ENCODE measurements around the gene NR0B2. TPM values are rescaled to one million over a fixed set of nuclear protein-coding genes. Genes with fewer than 3 reads are reported as not detected.
A peak's percentile ranks its signal among the peaks of the same experiment; 100 is the strongest.

The NR0B2 gene
- total and polyA plus RNA-seq, 2 of the 13 experiments (the other 11 are each of a cell fraction or from before 2014, with no cell fraction given): 72.5 to 133 TPM

DNA sequence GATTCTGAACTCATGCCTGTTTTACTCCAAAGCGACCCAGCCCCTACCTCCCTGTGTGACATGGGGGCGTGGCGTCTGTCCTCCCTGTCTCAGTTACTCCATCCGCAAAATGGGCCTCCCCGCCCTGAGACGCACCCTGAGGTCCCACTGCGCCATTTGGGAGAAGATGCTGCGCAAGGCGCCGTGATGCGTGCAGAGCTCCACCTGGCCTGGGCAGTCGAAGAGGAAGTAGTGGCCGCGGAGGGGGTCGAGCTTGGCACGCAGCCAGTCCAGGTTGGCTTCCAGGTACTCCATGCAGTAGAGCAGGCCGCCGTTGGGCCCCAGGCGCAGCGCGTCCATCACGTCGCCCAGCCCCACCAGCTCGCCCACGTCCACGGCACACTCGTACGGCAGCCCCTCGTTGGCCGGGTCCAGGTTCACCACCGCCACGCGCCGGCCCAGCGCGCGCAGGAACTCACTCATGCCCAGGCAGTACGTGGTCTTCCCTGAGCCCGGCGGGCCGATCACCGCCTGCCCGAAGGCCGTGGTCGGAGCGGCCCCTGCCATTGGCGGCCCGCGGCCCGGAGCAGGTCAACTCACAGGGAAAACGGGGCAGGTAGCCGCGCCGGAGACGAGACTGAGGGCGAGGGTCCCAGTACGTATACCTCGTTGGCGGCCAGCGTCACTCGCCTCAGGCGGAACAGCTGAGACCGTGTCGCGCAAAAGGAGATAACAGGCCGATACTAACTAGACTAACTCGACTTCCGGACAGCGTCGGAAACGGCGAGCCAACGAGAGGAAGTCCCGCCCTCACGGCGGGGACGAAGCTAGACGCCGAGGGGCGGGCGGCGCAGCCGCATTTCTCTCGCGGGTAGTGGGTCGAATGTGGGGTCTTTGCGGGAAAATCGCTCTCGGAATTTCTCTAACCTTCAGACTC lies 24.0 kb downstream of the NR0B2 start, which contains the start of gene GPN2 (continued):
- TF ChIP-seq ZNF3 (CRISPR knock-in tag; IDR thresholded peaks at IDR 0.05) (no peak), HES4 (CRISPR knock-in tag; IDR thresholded peaks at IDR 0.05; ENCODE audit: borderline replicate concordance) (no peak; the same call in 1 of the 2 replicates), KLF6 (CRISPR knock-in tag; IDR thresholded peaks at IDR 0.05) (no peak), CEBPG (CRISPR knock-in tag; IDR thresholded peaks at IDR 0.05) (peak; percentile 23; the same call in 1 of the 2 replicates), SSRP1 (CRISPR knock-in tag; IDR thresholded peaks at IDR 0.05) (no peak; the same call in 1 of the 2 replicates), FIP1L1 (IDR thresholded peaks at IDR 0.05; ENCODE audit: borderline replicate concordance, insufficient read depth, low read depth, low read length) (no peak), ZNF205 (CRISPR knock-in tag; IDR thresholded peaks at IDR 0.05) (peak; percentile 77; the same call in 1 of the 2 replicates), HOXA7 (CRISPR knock-in tag; IDR thresholded peaks at IDR 0.05) (no peak), IRX3 (CRISPR knock-in tag; IDR thresholded peaks at IDR 0.05; ENCODE audit: borderline replicate concordance, low read depth) (0 out of 2 replicates have a peak, but pooled peaks have one; percentile 57), NCOR1 (IDR thresholded peaks at IDR 0.05; ENCODE audit: borderline replicate concordance, low read length) (no peak), RFXAP (CRISPR knock-in tag; IDR thresholded peaks at IDR 0.05; ENCODE audit: borderline replicate concordance) (0 out of 2 replicates have a peak, but pooled peaks have one; percentile 63), KMT2A (CRISPR knock-in tag; IDR thresholded peaks at IDR 0.05) (peak; percentile 96), GFI1 (CRISPR knock-in tag; IDR thresholded peaks at IDR 0.05; ENCODE audit: borderline replicate concordance) (peak; percentile 21), ZMYM3 (CRISPR knock-in tag; IDR thresholded peaks at IDR 0.05) (peak; percentile 84), XBP1 (CRISPR knock-in tag; IDR thresholded peaks at IDR 0.05) (no peak), PAX8 (CRISPR knock-in tag; IDR thresholded peaks at IDR 0.05; ENCODE audit: borderline replicate concordance) (no peak), ZNF773 (CRISPR knock-in tag; IDR thresholded peaks at IDR 0.05; ENCODE audit: borderline replicate concordance) (peak; percentile 51; the same call in 1 of the 2 replicates), U2AF2 (IDR thresholded peaks at IDR 0.05; ENCODE audit: low read depth, low read length) (no peak), RBFOX2 (IDR thresholded peaks at IDR 0.05; ENCODE audit: low read depth, low read length) (peak; percentile 95), SNRNP70 (IDR thresholded peaks at IDR 0.05; ENCODE audit: low read depth, low read length) (no peak), ZMAT3 (CRISPR knock-in tag; conservative IDR thresholded peaks at IDR 0.05) (peak; percentile 93), KDM5A (IDR thresholded peaks at IDR 0.05; ENCODE audit: borderline replicate concordance, low read length) (no peak; the same call in 1 of the 2 replicates)
- TF ChIP-seq, protein P1, sequence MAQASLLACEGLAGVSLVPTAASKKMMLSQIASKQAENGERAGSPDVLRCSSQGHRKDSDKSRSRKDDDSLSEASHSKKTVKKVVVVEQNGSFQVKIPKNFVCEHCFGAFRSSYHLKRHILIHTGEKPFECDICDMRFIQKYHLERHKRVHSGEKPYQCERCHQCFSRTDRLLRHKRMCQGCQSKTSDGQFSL (CRISPR knock-in tag; IDR thresholded peaks at IDR 0.05): no peak
- TF ChIP-seq, protein P2, sequence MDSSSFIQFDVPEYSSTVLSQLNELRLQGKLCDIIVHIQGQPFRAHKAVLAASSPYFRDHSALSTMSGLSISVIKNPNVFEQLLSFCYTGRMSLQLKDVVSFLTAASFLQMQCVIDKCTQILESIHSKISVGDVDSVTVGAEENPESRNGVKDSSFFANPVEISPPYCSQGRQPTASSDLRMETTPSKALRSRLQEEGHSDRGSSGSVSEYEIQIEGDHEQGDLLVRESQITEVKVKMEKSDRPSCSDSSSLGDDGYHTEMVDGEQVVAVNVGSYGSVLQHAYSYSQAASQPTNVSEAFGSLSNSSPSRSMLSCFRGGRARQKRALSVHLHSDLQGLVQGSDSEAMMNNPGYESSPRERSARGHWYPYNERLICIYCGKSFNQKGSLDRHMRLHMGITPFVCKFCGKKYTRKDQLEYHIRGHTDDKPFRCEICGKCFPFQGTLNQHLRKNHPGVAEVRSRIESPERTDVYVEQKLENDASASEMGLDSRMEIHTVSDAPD (CRISPR knock-in tag; IDR thresholded peaks at IDR 0.05): 0 out of 2 replicates have a peak, but pooled peaks have one; percentile 67
- TF ChIP-seq, protein P3, sequence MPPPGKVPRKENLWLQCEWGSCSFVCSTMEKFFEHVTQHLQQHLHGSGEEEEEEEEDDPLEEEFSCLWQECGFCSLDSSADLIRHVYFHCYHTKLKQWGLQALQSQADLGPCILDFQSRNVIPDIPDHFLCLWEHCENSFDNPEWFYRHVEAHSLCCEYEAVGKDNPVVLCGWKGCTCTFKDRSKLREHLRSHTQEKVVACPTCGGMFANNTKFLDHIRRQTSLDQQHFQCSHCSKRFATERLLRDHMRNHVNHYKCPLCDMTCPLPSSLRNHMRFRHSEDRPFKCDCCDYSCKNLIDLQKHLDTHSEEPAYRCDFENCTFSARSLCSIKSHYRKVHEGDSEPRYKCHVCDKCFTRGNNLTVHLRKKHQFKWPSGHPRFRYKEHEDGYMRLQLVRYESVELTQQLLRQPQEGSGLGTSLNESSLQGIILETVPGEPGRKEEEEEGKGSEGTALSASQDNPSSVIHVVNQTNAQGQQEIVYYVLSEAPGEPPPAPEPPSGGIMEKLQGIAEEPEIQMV (CRISPR knock-in tag; IDR thresholded peaks at IDR 0.05; ENCODE audit: low read depth): 0 out of 2 replicates have a peak, but pooled peaks have one; percentile 65
- TF ChIP-seq, protein P4, sequence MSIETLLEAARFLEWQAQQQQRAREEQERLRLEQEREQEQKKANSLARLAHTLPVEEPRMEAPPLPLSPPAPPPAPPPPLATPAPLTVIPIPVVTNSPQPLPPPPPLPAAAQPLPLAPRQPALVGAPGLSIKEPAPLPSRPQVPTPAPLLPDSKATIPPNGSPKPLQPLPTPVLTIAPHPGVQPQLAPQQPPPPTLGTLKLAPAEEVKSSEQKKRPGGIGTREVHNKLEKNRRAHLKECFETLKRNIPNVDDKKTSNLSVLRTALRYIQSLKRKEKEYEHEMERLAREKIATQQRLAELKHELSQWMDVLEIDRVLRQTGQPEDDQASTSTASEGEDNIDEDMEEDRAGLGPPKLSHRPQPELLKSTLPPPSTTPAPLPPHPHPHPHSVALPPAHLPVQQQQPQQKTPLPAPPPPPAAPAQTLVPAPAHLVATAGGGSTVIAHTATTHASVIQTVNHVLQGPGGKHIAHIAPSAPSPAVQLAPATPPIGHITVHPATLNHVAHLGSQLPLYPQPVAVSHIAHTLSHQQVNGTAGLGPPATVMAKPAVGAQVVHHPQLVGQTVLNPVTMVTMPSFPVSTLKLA (IDR thresholded peaks at IDR 0.05): no peak

Data from HepG2 (cell line).